HepG2 (cell line): ENCODE data around the gene SIGMAR1.

Source experiments
- CEBPB ChIP-seq: IDR thresholded peaks from 2 replicates; pipeline ENCODE4 v1.6.1; 2011; ENCODE audit warnings: low read depth, low read length, improper control_type of control experiment, borderline replicate concordance
- SMC3 ChIP-seq: IDR thresholded peaks from 2 replicates; pipeline ENCODE4 v1.6.1; 2011; ENCODE audit warnings: low read length, improper control_type of control experiment
- ZKSCAN1 ChIP-seq: fragments of 150-350 bp; IDR thresholded peaks from 2 replicates; pipeline ENCODE4 v1.6.1; 2014; ENCODE audit warnings: low read length
- ZNF253 ChIP-seq: sonication (generic); formaldehyde crosslinking; IDR thresholded peaks from 2 replicates; pipeline ENCODE4 v1.8.0; 2022; ENCODE audit warnings: mild to moderate bottlenecking, missing genetic modification reagents, borderline replicate concordance
- TF ChIP-seq, protein P1 (sequence below): sonication (generic); formaldehyde crosslinking; IDR thresholded peaks from 2 replicates; pipeline ENCODE4 v1.8.1; 2023; ENCODE audit warnings: mild to moderate bottlenecking, missing genetic modification reagents
- TF ChIP-seq, protein P2 (sequence below): sonication (generic); formaldehyde crosslinking; IDR thresholded peaks from 2 replicates; pipeline ENCODE4 v1.8.1; 2022; ENCODE audit warnings: low read depth, mild to moderate bottlenecking, missing genetic modification reagents

DNA sequence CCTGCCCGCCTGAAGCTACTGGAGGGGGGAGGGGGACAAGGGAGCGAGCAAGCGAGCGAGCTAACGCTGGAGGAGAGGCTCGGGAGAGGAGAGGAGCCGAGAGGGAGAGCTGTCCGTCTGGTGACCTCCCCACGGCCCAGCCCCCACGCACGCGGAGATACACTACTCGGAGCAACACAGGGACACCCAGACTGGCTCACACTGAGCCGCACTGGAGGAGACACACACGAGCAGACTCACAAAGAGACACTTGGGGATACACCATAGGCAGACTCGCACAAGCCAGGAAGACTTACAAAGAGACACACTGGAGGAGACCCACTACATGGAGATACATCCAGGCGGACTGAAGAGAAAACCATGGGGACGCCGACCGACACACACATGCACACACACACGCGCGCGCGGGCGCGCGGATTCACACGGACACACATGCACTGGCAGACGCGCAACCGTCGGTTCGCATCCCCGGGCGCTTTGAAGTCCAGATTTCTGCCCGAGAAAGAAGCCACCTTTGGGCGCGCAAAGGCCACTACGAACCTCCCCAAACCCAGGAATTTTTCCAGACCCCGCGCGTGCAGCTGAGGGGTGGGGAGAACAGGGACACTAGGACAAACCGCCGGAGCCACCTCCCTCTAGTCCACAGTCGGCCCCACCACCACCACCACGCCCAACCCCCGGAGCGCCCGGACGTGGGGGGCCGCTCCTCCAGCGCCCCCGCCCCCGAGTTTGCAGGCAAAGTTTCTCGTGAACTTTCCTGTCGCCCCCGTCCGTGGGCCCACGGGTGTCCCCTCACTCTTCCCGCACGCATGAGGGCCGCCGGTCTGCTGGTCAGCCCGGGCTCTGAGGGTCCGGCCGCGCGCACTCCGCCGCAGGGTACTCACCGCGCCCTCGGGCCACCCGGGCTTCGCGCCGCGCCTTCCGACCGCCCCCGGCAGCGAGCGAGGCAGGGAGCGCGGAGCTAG is 48.6 kb downstream of the SIGMAR1 start:
- TF ChIP-seq, protein P1, sequence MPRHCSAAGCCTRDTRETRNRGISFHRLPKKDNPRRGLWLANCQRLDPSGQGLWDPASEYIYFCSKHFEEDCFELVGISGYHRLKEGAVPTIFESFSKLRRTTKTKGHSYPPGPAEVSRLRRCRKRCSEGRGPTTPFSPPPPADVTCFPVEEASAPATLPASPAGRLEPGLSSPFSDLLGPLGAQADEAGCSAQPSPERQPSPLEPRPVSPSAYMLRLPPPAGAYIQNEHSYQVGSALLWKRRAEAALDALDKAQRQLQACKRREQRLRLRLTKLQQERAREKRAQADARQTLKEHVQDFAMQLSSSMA (CRISPR knock-in tag) = no peak
- TF ChIP-seq SMC3 (no peak), ZKSCAN1 (no peak), ZNF253 (CRISPR knock-in tag) (no peak), CEBPB (no peak)
- TF ChIP-seq, protein P2, sequence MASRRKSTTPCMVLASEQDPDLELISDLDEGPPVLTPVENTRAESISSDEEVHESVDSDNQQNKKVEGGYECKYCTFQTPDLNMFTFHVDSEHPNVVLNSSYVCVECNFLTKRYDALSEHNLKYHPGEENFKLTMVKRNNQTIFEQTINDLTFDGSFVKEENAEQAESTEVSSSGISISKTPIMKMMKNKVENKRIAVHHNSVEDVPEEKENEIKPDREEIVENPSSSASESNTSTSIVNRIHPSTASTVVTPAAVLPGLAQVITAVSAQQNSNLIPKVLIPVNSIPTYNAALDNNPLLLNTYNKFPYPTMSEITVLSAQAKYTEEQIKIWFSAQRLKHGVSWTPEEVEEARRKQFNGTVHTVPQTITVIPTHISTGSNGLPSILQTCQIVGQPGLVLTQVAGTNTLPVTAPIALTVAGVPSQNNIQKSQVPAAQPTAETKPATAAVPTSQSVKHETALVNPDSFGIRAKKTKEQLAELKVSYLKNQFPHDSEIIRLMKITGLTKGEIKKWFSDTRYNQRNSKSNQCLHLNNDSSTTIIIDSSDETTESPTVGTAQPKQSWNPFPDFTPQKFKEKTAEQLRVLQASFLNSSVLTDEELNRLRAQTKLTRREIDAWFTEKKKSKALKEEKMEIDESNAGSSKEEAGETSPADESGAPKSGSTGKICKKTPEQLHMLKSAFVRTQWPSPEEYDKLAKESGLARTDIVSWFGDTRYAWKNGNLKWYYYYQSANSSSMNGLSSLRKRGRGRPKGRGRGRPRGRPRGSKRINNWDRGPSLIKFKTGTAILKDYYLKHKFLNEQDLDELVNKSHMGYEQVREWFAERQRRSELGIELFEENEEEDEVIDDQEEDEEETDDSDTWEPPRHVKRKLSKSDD (CRISPR knock-in tag) = no peak
